Thymus (tissue), 11 donors: ENCODE measurements around the gene SSU72. TPM values are rescaled to one million over a fixed set of nuclear protein-coding genes. Genes with fewer than 3 reads are reported as not detected.
"Not testable (repeated sequence)": the region's sequence is repeated elsewhere in the genome, so short reads cannot be mapped to it uniquely, and the experiment has no call there.

ENCODE experiments used
- DNase-seq, 9 donors: peaks; one replicate each; pipeline ENCODE4 v3.0.0-alpha.2; 2013; ENCODE audit warnings: low spot score in 9 of 9, low read depth in 6 of 9, missing footprints in 1 of 9
- H3K27ac ChIP-seq, 2 donors: one replicate each; pipeline ENCODE4 v1.5.1; 2013; ENCODE audit warnings: control low read depth in 1 of 2, low read depth in 1 of 2, low read length in 1 of 2, mild to moderate bottlenecking in 1 of 2, moderate library complexity in 1 of 2
- H3K27me3 ChIP-seq, 2 donors: one replicate each; pipeline ENCODE4 v1.5.1; 2013; ENCODE audit warnings: low read length in 1 of 2; ENCODE audit not compliant: control insufficient read depth in 2 of 2, insufficient read depth in 1 of 2
- H3K36me3 ChIP-seq, 2 donors: one replicate each; pipeline ENCODE4 v1.5.1; 2013; ENCODE audit warnings: low read length in 1 of 2, mild to moderate bottlenecking in 1 of 2, moderate library complexity in 1 of 2; ENCODE audit not compliant: control insufficient read depth in 2 of 2, insufficient read depth in 2 of 2
- H3K4me1 ChIP-seq, 2 donors: one replicate each; pipeline ENCODE4 v1.5.1; 2013; ENCODE audit warnings: low read length in 2 of 2; ENCODE audit not compliant: control insufficient read depth in 2 of 2, insufficient read depth in 2 of 2
- H3K4me3 ChIP-seq, 2 donors: one replicate each; pipeline ENCODE4 v1.5.1; 2013; ENCODE audit warnings: low read length in 2 of 2, control low read depth in 1 of 2, mild to moderate bottlenecking in 1 of 2
- H3K9me3 ChIP-seq, 2 donors: one replicate each; pipeline ENCODE4 v1.5.1; 2013; ENCODE audit warnings: low read length in 1 of 2, mild to moderate bottlenecking in 1 of 2; ENCODE audit not compliant: control insufficient read depth in 2 of 2, insufficient read depth in 1 of 2
- WGBS: extraction: QIAGEN DNeasy Blood & Tissue Kit; methylation state at CpG from one replicate; pipeline ENCODE4 v1.1.7; 2013; 5-methylcytosine and 5-hydroxymethylcytosine counted together
- polyA plus RNA-seq: library from polyadenylated mRNA; stranded (reverse); fragments of 200-250 nt; gene quantifications from one replicate; pipeline ENCODE4 v1.2.3, GENCODE V29; 2013
- total RNA-seq: library from RNA; stranded (reverse); fragments of 120-200 nt; gene quantifications from one replicate; pipeline ENCODE4 v1.2.4, GENCODE V29; 2013
- donor health status: healthy.

The SSU72 gene
- total and polyA plus RNA-seq, 2 donors: 47.8 to 109 TPM

DNA sequence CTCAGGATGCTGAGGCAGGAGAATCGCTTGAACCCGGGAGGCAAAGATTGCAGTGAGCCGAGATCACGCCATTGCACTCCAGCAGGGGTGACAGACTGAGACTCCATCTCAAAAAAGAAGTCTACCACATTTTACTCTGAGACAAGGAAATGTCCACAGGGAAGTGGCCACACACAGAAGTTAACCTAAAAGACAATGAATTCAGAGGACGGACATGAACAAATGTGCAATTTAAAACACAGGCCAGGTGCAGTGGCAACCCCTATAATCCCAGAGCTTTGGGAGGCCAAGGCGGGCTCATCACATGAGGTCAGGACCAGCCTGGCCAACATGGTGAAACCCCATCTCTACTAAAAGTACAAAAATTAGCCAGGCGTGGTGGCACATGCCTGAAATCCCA, 17.0 kb downstream of the SSU72 start:
- not testable (repeated sequence) for H3K4me1 ChIP-seq, DNase-seq, H3K27ac ChIP-seq, H3K4me3 ChIP-seq, H3K27me3 ChIP-seq, H3K9me3 ChIP-seq
- H3K36me3 ChIP-seq: peaks cover 32 to 37% of the 10 kb centered on the region in 2 donors
- 93% methylated on average over 7 of the region's 7 CpGs for WGBS

DNA sequence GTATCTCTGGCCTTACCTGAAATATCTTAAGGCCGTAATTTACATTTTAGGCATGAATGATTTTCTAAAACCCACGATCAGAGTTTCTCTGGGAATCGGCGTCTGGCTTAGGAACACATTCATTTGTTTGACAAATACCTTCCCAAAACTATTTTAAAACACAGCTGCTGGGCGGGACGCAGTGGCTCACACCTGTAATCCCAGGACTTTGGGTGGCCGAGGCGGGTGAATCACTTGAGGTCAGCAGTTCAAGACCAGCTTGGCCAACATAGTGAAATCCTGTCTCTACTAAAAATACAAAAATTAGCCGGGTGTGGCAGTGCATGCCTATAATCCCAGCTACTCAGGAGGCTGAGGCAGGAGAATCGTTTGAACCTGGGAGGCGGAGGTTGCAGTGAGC, 17.7 kb downstream of the SSU72 start:
- whole genome bisulfite sequencing: 98% methylated on average over 11 of the region's 11 CpGs
- H3K4me1 ChIP-seq, H3K9me3 ChIP-seq, DNase-seq, H3K27me3 ChIP-seq, H3K4me3 ChIP-seq, H3K27ac ChIP-seq: not testable (repeated sequence)
- peaks cover 25 to 30% of the 10 kb centered on the region in 2 donors for H3K36me3 ChIP-seq

DNA sequence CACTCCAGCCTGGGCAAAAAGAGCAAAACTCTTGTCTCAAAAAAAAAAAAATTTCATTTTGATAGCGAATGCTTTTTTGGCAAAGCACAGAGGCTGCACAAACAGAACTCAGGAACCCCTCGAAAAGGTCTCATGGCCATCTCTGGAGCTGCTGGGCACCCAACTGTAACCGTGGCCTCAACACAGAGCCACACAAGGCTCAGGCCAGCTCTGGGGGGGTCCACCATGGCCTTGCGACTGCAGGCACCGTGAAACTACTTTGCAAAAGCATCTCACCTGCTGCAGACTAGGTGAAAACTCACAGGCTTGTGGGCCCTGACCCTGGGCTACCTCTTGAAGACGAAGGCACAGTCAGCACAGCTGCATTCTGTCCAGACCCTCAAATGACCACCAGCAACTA, 18.2 kb downstream of the SSU72 start:
- no peak overlapping the region for H3K4me3 ChIP-seq
- 98% methylated on average over 6 of the region's 6 CpGs for WGBS
- no peaks in the 10 kb centered on the region for H3K4me1 ChIP-seq
- DNase-seq: no peak
- H3K36me3 ChIP-seq: peaks cover 21 to 25% of the 10 kb centered on the region in 2 donors
- peaks cover 0 to 3% of the 10 kb centered on the region in 2 donors for H3K9me3 ChIP-seq
- H3K27me3 ChIP-seq: no peaks in the 10 kb centered on the region
- H3K27ac ChIP-seq: no peak overlapping the region

GRCh38 chr1:1554926-1555915, 19.4 kb downstream of the SSU72 start:
- no peak overlapping the region for H3K4me3 ChIP-seq
- no peaks in the 10 kb centered on the region for H3K4me1 ChIP-seq
- DNase-seq: no peak
- H3K36me3 ChIP-seq: peaks cover 12 to 19% of the 10 kb centered on the region in 2 donors
- WGBS: 96% methylated on average over 31 of the region's 31 CpGs
- peaks cover 0 to 3% of the 10 kb centered on the region in 2 donors for H3K9me3 ChIP-seq
- no peak overlapping the region for H3K27ac ChIP-seq
- H3K27me3 ChIP-seq: no peaks in the 10 kb centered on the region

- H3K27me3 ChIP-seq: no peaks in the 10 kb centered on the region
- no peaks in the 10 kb centered on the region for H3K4me1 ChIP-seq
- 97% methylated on average over 13 of the region's 13 CpGs for WGBS
- H3K36me3 ChIP-seq: peaks cover 9 to 15% of the 10 kb centered on the region in 2 donors
- H3K4me3 ChIP-seq: no peak overlapping the region
- DNase-seq: no peak
- peaks cover 0 to 3% of the 10 kb centered on the region in 2 donors for H3K9me3 ChIP-seq
- no peak overlapping the region for H3K27ac ChIP-seq
These were observed 20.1 kb downstream of the SSU72 start for GRCh38 chr1:1554550-1554925.

DNA sequence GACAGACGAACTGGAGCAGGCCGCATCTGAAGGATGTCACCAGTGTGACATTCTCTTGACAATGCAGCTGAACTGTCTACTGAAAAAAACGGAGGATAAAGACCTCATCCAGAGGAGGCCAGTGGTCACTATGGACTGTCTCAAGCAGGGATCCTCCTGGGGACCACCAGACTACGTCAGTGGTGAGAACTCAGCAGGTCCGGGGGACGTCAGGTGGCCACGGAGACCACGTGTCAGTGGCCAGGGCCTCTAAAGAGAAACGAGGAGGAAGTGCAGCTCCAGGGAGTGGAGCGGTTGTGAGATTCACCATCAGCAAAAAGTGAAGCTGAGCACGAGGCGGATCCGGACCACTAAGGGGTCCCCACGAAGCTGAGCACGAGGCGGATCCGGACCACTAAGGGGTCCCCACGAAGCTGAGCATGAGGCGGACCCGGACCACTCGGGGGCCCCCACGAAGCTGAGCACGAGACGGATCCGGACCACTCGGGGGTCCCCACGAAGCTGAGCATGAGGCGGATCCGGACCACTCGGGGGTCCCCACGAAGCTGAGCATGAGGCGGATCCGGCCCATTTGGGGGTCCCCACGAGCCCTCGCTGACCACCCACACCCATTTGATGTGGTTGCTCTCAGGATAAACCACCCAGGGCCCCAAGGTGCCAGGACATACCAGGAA, 20.7 kb downstream of the SSU72 start:
- DNase-seq: no peak
- 93% methylated on average over 35 of the region's 35 CpGs for WGBS

DNA sequence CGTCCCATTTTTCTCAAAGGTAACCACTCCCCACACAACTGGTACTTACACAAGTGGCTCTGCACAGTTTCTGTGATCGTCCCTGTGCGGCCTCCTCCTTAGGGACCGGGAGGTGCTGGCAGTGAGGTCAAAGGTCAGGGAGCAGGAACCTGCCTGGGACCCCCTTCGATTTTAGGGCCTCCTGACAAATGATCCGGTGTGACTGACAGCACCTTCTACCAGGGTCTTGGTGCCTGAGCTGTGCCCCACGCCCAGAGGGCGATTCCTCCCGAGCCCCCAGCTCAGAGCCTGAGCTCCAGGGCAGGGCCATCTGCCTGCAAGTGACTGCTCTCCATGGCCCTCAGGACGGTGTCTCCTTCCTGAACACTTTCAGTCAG, 22.4 kb downstream of the SSU72 start:
- H3K4me3 ChIP-seq: no peak overlapping the region
- no peaks in the 10 kb centered on the region for H3K27me3 ChIP-seq
- no peak for DNase-seq
- 94% methylated on average over 10 of the region's 10 CpGs for WGBS
- peaks cover 6 to 18% of the 10 kb centered on the region in 2 donors for H3K36me3 ChIP-seq
- H3K27ac ChIP-seq: no peak overlapping the region
- H3K4me1 ChIP-seq: no peaks in the 10 kb centered on the region
- peaks cover 0 to 3% of the 10 kb centered on the region in 2 donors for H3K9me3 ChIP-seq

More for the DNA sequence above, 20.7 kb downstream of the SSU72 start:
- Histone ChIP-seq H3K4me3 (no peak overlapping the region), H3K36me3 (peaks cover 6 to 15% of the 10 kb centered on the region in 2 donors), H3K27me3 (no peaks in the 10 kb centered on the region), H3K27ac (no peak overlapping the region), H3K9me3 (peaks cover 0 to 3% of the 10 kb centered on the region in 2 donors), H3K4me1 (no peaks in the 10 kb centered on the region)

DNA sequence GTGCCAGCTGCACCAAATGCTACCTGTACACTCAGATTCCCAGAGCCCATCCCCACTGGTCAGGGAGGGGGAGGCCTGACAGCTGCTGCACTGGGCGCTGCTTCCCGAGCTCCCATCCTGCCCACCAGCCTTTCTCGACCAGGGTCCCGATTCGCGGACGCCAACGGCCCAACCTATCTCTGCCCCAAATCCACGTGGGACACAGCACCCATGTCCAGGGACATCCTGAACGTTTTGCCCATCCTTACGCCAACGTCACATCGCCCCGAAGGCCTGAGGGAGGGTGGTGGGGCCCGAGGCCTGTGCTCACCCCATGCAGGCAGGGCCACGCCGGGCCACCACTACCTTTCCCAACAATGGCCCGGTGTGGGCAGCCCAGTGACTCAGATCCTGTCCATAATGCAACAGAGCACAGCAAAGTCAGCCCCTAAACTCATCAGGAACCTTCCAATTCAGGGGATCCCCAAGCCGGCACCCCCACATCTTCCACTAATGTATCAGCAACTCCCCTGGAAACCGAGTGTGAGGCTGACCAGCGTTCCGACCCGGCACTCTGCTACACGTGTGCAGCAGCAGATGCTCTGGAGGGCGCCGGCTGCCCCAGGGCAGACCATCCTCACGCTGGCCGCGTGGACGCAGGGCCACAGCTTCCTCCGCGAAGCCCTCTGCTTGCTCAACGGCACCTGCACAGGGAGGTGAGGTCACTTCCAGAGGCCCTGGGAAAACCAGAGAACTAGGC, 23.0 kb downstream of the SSU72 start:
- H3K27me3 ChIP-seq: no peaks in the 10 kb centered on the region
- H3K27ac ChIP-seq: no peak overlapping the region
- H3K4me1 ChIP-seq: no peaks in the 10 kb centered on the region
- DNase-seq: no peak
- 97% methylated on average over 33 of the region's 33 CpGs for WGBS
- peaks cover 0 to 3% of the 10 kb centered on the region in 2 donors for H3K9me3 ChIP-seq
- H3K36me3 ChIP-seq: peaks cover 2 to 20% of the 10 kb centered on the region in 2 donors
- H3K4me3 ChIP-seq: no peak overlapping the region
